Ovary (tissue), 3 donors: ENCODE data around the gene KCNJ6.

ENCODE experiments used
- CTCF ChIP-seq, 3 donors: fragments of 450-650 bp in 2 of 3; fragments of 200-600 bp in 1 of 3; IDR thresholded peaks; one replicate each; pipeline versions ENCODE4 v1.5.1 to v1.8.0; 2016 to 2022; ENCODE audit warnings: antibody characterized with exemption in 3 of 3, mild to moderate bottlenecking in 1 of 3
- POLR2A ChIP-seq: fragments of 450-650 bp; IDR thresholded peaks from one replicate; pipeline ENCODE4 v1.6.1; 2017; ENCODE audit warnings: antibody characterized with exemption, mild to moderate bottlenecking, moderate library complexity
- donor health status: DM: no; HTN: no; CAD: no.

DNA sequence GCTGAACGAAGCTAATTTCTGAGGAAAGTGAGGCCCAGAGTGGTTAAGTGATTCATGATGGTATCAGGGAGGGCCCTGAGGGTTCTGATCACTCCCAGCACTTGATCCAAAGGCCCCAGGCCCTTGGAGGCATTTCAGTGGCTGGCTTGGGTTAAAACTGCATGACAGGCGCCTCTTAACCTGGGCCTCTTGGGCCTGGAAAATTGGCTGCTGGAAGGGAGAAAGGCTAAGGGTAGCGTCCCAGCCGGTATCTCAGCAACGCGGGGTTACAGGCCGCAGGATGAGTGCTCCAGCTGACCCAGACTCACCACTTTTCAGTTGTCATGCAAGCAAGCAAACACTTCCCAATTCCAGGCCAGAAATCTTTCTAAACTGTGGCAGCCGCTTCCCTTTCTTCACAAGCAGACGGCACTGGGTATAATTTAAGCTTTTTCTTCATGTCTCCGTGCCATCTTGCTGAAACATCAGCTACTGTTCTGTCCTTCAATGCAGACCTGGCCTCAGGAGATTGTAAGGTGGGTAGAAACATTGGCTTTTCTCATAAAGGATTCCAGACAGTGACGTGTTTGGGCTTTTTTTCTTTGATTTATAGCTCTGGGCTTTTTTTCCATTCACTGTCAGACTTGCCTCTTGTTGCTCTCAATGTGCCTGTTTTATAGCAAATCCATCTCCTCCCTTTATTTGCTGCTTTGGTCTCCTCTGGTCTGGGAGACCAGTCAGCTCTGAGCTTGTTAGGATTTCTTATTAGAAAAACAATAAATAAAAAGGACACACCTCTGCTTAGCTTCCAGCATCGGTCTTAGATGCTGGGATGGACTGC is 229.1 kb downstream of the KCNJ6 start:
- TF ChIP-seq CTCF (IDR thresholded peaks at IDR 0.05): no peak
- no peak for TF ChIP-seq POLR2A
